ENCODE results near the gene SNIP1.
"Not testable (repeated sequence)": the region's sequence is repeated elsewhere in the genome, so short reads cannot be mapped to it uniquely, and the experiment has no call there.

The SNIP1 gene, protein sequence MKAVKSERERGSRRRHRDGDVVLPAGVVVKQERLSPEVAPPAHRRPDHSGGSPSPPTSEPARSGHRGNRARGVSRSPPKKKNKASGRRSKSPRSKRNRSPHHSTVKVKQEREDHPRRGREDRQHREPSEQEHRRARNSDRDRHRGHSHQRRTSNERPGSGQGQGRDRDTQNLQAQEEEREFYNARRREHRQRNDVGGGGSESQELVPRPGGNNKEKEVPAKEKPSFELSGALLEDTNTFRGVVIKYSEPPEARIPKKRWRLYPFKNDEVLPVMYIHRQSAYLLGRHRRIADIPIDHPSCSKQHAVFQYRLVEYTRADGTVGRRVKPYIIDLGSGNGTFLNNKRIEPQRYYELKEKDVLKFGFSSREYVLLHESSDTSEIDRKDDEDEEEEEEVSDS

GRCh38 chr1:37553927-37554808, at the start of gene SNIP1:
Gene SNIP1 (minus strand): TSS chr1:37554293. CDS start chr1:37554229, 64 bp downstream.
- peak; percentile 93 to 94 for DNase-seq

- DNase-seq, result peak; percentile 35 to 67
Measured at GRCh38 chr1:37602750-37603694, 48.9 kb upstream of the SNIP1 start.

- no peak for DNase-seq
Measured at GRCh38 chr1:37601441-37601840, 47.3 kb upstream of the SNIP1 start.

DNA sequence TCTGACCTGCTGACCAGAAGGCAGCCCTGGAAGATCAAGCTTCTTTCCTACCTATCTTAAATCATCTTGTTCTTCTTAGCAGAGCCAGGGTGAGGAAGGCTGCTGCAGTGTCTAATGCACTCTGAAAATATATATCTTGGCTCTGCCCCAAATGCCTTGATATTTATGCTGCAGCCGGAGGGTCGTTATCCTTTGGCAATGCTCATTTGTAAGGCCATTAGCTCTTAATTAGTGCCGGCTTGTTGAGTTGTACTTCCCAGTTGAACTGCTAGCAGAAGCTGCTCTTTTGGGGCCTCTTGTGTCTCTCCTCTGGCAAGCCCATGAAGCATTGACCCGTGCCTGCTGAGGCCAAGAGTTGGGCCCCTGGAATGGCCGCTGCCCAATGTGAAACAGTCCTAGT, 45.8 kb upstream of the SNIP1 start:
- no peak for DNase-seq

GRCh38 chr1:37596182-37596667, 42.1 kb upstream of the SNIP1 start:
- DNase-seq, result no peak

GRCh38 chr1:37595440-37596181, 41.5 kb upstream of the SNIP1 start, which contains the start of gene GNL2:
Gene GNL2 (minus strand): TSS chr1:37595937. CDS start chr1:37595822, 115 bp downstream.
- DNase-seq, result peak; percentile 97

- no peak for DNase-seq
Measured at GRCh38 chr1:37593726-37594125, 39.6 kb upstream of the SNIP1 start.

- DNase-seq, result no peak
Measured at GRCh38 chr1:37588939-37589338, 34.8 kb upstream of the SNIP1 start.

DNA sequence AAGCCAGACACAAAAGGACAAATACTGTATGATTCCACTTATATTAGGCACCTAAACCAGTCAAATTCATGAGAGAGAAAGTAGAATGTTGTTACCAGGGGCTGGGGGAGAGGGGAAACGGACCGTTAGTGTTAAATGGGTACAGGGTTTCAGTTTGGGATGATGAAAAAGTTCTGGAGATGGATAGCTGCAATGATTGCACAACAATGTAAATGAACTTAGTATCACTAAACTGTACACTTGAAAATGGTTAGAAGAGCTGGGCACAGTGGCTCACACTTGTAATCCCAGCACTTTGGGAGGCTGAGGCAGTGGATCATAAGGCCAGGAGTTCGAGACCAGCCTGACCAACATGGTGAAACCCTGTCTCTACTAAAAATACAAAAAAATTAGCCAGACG, 30.5 kb upstream of the SNIP1 start:
- not testable (repeated sequence) for DNase-seq

DNA sequence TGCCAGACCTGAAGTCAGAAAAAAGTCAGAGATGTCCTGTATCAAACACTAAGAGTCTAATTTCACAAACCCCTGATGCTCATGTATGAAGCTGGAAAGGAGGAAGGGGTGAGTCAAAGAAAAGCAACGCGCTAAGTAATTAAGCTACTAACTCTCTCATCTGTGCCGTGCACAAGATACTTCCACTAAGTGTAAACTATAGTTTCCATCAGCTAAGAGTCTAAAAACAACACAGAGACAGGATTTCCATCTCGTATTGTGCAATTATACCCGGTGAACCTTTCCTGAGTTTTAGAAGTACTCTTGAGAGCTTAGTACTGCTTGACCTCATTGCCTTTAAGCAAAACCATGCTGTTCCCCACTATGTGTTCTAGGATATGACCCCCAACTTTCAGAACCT, 21.6 kb upstream of the SNIP1 start:
- DNase-seq, result no peak

GRCh38 chr1:37574834-37575480, 20.9 kb upstream of the SNIP1 start:
- no peak for DNase-seq

GRCh38 chr1:37570528-37571334, 16.6 kb upstream of the SNIP1 start:
- DNase-seq, result no peak

DNA sequence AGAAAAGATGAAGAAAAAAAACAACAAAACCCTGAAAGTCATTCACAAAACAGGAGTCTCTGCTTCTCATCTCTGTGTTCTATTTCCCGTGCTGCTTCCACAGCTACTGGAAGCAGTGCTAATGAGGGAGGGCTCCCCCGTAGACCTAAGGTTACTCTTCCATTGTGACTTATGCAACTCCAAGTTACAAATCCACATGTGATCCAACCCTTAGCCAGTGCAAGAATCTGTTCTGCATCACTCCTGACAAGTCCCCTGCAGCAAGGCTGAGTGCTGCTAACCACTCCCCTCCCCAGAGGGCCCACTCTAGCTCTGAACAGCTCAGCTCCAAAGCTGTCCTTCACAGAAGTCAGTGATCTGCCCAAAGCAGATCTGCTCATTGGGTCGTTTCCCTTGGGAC, 12.9 kb upstream of the SNIP1 start:
- DNase-seq, result no peak

- DNase-seq, result no peak
Measured at GRCh38 chr1:37564892-37565291, 10.8 kb upstream of the SNIP1 start.

GRCh38 chr1:37562984-37563383, 8.9 kb upstream of the SNIP1 start:
- DNase-seq, result no peak

DNA sequence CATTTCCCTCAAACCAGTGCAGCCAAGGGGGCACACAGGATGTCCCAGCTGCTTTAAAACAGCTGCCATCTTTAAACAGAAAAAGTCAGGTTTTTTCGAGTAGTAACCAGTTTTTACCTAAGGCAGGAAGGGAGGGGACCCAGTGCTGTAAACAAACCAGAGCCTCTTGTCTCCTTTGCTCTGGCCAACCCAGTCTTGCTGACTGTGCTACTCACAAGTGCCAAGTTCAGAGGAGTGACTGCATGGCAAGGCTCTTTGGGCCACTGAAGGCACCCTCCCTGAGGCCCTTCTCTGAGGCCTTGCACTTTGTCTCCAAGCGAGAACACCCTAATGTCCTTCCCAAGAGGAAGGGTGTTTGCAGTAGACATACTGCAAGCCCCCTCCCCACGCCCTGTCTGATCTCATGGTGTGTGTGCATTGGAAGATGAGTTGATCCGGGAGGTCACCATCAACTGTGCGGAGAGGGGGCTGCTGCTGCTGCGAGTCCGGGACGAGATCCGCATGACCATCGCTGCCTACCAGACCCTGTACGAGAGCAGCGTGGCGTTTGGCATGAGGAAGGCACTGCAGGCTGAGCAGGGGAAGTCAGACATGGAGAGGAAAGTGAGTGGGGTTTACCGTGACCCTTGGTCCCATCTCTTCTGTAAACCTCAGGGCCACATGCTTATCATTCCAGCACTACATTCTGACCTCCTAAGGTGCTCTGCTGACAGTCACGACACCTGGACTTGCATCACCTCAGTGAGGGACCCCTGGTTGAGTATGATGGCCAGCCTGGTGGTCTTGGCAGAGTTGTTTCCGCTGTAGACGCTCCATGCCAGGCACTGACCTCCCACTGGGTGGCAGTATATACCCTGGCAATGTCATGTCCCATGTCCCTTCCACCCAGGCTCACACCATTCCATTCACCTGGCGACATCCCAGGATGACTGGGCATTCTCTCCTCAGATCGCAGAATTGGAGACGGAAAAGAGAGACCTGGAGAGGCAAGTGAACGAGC, 7.3 kb upstream of the SNIP1 start:
- DNase-seq, result peak; percentile 9 to 42

GRCh38 chr1:37560401-37561132, 6.5 kb upstream of the SNIP1 start:
- DNase-seq, result no peak

- DNase-seq, result not testable (repeated sequence)
Measured at GRCh38 chr1:37559957-37560379, 5.9 kb upstream of the SNIP1 start.

All from CD4-positive, alpha-beta T cell treated with Interferon alpha-2 for 1 hour (primary cell).